GM12872 (cell line): ENCODE data around the gene EPG5.

Experiments
- TF ChIP-seq, protein P1 (sequence below): IDR thresholded peaks from 3 replicates; pipeline ENCODE4 v1.5.1; 2011; ENCODE audit warnings: low read depth, mild to moderate bottlenecking, low read length, moderate library complexity; ENCODE audit not compliant: insufficient read depth

Gene EPG5

DNA sequence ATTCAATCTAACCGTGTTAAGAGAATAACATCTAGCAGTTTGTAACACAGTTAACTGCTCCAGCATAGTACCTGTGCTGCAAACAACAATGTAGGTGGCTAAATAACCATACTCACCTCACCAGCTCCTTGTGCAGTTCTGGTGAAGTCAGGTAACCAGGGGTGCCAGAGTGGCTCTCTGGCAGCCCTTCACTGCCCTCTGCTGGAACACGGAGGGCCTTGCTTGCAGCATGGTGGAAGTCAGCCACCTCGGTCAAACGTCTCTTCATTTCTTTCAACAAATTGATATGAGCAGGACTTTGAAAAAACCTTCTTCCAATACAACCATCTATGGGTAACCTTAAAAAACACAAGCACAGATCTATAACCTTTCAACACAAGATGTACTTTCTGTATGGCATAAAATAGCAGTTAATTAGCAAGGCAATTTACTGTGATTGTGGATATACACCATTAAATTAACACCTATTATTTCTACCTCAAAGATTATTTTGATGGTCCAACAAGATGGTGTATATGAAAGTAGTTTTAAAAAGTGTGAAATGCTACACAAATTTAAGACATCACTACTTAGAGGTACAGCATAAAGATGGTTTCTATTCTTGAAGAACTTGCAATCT lies 56.6 kb downstream of the EPG5 start:
- TF ChIP-seq, protein P1, sequence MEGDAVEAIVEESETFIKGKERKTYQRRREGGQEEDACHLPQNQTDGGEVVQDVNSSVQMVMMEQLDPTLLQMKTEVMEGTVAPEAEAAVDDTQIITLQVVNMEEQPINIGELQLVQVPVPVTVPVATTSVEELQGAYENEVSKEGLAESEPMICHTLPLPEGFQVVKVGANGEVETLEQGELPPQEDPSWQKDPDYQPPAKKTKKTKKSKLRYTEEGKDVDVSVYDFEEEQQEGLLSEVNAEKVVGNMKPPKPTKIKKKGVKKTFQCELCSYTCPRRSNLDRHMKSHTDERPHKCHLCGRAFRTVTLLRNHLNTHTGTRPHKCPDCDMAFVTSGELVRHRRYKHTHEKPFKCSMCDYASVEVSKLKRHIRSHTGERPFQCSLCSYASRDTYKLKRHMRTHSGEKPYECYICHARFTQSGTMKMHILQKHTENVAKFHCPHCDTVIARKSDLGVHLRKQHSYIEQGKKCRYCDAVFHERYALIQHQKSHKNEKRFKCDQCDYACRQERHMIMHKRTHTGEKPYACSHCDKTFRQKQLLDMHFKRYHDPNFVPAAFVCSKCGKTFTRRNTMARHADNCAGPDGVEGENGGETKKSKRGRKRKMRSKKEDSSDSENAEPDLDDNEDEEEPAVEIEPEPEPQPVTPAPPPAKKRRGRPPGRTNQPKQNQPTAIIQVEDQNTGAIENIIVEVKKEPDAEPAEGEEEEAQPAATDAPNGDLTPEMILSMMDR, result peak; percentile 91

DNA sequence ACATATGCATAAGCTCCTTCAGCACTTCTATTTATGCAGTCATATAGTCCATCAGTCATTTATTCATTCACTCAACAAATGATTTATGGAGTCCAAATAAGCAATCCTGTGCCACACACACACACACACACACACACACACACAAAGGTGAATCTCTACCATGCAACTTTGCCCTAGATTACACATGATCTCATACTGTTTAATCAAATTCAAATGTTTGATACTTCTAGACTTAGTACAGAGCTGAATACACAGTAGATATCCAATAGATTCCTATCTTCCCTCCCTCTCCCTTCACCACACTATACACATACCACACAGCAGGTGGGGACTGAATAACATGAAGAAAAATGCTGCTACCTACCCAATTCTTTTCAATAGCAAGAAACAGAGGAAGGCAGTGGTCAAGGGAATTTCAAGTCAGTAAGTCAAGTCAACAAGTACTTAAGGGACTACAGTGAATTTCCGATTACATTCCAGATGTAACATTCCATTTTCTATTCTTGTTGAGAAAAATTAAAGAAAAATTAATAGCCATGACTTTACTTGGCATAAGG lies 65.4 kb downstream of the EPG5 start:
- TF ChIP-seq, protein P1, result no peak

DNA sequence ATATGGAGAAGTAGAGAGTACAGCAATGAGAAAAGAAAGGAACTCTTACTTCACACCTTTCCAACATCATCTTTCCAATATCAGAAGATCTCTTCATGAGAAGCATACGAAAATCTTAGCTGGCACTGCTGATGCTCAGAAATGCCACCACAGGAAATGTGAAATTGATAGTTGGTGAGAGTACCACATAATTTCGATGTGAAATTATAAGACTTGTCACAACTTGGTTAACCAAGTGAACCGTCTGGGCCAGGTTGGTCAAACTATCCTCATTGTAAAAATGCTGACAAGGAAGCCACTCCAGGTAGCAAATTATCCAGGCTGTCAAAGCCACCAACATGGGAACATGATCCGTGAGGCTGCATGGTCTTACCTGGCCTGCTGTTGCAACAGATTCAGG lies 66.5 kb downstream of the EPG5 start:
- TF ChIP-seq, protein P1, result no peak

DNA sequence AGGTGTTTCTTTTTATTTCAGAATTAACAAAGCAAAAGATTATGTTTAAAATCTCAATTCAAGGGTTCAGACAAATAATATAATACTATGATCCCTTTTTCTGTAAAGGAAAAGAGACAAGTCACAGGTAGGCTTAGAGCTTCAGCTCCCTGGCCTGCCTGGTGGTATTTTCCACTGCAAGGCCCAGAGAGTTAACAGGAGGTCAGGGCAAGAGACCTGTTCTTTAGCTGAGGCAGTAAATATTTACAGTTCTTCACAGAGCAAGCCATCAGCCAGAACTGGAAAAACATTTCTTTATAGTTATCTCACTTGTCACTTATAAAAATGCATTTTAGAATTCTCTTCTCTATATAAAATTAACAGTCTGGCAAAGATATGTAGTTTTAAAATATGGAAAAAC lies 70.1 kb downstream of the EPG5 start:
- TF ChIP-seq, protein P1, result no peak

DNA sequence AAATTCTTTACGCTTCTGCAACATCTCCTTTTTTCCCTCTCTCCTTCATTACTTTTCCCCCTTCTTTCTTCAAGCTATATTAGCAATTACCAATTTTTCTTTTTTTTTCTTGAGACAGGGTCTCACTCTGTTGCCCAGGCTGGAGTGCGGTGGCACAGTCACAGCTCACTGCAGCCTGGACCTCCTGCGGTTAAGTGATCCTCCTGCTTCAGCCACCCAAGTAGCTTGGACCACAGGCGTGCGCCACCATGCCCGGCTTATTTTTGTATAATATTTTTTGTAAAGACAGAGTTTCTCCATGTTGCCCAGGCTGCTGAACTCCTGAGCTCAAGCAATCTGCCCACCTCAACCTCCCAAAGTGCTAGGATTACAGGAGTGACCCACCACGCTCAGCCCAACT lies 70.7 kb downstream of the EPG5 start:
- TF ChIP-seq, protein P1, result no peak

DNA sequence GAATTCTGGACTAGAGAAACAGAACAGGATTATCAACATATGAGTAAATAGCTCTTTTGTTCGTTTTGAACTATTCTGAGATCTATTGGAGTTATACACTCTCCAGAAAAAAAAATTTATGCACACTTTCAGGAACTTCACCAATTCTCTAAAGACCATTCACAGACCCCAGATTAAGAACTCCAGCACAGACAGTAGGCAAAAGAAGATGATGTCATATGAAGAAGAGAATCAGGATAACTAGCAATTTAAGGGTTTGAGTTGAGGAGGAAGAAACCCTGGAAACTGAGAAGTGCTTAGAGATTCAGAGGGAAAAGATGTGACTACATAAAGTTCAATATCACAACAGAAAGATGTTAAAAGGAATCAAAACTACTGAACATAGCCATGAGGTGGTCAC lies 71.8 kb downstream of the EPG5 start:
- TF ChIP-seq, protein P1, result no peak

DNA sequence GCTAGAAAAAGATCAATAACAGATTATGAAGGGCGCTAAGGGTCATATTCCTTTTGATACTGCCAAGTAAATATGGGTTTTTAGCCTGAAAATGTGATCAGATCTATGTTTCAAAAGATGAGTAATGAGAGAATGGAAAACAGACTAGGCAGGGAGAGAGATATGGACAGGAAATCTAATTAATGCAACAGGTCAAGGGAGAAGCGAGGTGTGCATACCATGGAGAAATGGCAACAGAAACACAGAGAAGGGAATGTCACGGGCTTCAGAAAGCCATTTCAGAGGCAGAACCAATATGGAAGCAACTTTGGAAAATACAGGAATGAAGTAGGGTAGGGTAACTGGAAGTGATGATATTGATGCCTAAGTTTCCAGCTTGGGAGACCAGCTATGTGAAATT lies 72.3 kb downstream of the EPG5 start:
- TF ChIP-seq, protein P1, result no peak
